ENCODE measurements around the gene TNFAIP6.
A peak's percentile ranks its signal among the peaks of the same experiment; 100 is the strongest.
"Not testable (repeated sequence)": the region's sequence is repeated elsewhere in the genome, so short reads cannot be mapped to it uniquely, and the experiment has no call there.

TNFAIP6 gene, protein sequence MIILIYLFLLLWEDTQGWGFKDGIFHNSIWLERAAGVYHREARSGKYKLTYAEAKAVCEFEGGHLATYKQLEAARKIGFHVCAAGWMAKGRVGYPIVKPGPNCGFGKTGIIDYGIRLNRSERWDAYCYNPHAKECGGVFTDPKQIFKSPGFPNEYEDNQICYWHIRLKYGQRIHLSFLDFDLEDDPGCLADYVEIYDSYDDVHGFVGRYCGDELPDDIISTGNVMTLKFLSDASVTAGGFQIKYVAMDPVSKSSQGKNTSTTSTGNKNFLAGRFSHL

DNA sequence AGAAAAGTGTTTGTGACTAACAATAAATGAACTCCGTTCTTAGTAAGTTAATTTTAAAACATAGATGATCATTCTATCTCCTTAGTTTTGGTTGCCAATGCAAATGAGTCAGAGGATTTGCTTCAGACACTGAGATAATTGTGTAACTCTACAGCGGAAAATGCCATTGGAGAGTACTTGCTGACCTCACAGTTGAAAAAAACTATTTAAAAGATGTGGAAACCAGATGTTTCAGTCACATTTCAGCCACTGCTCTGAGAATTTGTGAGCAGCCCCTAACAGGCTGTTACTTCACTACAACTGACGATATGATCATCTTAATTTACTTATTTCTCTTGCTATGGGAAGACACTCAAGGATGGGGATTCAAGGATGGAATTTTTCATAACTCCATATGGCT lies at the start of gene TNFAIP6:
Gene TNFAIP6 (plus strand): TSS at position 234 of the 400 bp plus-strand sequence. CDS start 75 bp downstream, at position 309.
- in situ Hi-C loops (cut with HindIII; ENCODE audit: low pct_ligation_motif_present, low pct_unique_long_range_greater_than_20kb, low sequenced_read_pairs), result no loop called here
- DNase-seq, result peak; percentile 82

DNA sequence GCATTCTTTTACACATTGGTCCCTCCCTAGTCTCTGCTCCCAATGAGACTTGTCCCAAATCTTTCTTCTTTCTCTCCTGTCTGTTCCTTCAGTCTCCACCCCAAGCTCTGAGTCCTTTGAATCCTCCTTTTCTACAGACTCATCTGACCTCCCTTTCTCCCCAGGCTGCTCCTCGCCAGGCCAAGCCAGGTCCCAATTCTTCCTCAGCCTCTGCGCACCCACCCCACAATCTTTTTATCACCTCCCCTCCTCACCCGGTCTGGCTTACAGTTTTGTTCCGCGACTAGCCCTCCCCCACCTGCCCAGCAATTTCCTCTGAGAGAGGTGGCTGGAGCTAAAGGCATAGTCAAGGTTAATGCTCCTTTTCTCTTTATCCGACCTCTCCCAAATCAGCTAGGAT lies 47.1 kb upstream of the TNFAIP6 start:
- DNase-seq; in situ Hi-C loops (cut with HindIII; ENCODE audit: low pct_ligation_motif_present, low pct_unique_long_range_greater_than_20kb, low sequenced_read_pairs): not testable (repeated sequence)

DNA sequence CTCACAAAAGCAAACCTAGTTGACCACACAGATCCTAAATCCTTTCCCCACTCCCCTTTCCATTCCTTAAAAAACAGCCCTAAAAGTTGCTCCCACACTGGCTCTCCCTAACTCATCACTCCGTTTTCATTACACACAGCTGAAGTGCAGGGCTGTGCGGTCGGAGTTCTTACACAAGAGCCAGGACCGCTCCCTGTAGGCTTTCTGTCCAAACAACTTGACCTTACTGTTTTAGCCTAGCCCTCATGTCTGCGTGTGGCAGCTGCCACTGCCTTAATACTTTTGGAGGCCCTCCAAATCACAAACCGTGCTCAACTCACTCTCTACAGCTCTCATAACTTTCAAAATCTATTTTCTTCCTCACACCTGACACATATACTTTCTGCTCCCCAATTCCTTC lies 45.0 kb upstream of the TNFAIP6 start:
- in situ Hi-C loops (cut with HindIII; ENCODE audit: low pct_ligation_motif_present, low pct_unique_long_range_greater_than_20kb, low sequenced_read_pairs); DNase-seq: not testable (repeated sequence)

DNA sequence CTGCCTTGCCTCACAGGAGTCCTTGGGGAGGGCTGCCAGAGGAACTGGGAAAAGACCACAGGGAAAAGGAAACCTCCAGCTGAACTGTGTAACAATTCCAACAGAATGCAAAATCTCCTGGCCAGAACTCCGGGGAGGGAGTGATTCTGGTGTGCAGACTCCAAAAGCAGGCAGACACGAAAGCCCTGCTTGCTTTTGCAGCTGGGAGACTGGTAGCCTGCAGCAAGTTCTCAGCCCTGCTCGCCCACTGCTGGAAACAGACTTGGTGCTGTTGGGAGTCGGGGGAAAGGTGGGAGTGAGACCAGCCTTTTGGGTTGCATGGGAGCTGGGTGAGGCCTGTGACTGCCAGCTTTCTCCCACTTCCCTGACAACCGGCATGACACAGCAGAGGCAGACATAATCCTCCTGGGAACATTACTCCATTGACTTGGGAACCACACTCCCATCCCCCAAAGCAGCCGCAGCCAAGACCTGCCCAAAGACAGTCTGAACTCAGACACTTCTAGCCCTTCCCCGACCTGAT lies 42.0 kb upstream of the TNFAIP6 start:
- DNase-seq, result no peak
- in situ Hi-C loops (cut with HindIII; ENCODE audit: low pct_ligation_motif_present, low pct_unique_long_range_greater_than_20kb, low sequenced_read_pairs), result no loop called here

DNA sequence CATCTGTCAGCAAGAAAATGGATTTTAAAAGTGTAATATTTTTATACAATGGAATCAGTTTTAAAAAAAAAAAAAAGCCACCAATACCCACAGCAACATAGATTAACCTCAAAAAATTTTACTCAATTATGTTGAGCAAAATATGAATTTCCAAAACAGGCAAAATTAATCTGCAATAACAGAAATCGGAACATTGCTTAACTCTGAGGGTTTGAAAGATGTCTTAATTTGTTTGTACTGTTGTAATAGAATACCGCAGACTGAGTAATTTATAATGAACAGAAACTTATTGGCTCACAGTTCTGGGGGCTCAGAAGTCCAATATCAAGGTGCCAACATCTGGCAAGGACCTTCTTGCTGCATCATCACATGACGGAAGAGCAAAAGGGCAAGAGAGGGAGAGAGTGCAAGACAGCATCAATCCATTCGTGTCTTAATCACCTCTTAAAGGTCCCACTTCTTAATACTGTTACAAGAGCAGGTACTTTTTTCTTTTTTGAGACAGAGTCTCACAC lies 31.8 kb upstream of the TNFAIP6 start:
- in situ Hi-C loops (cut with HindIII; ENCODE audit: low pct_ligation_motif_present, low pct_unique_long_range_greater_than_20kb, low sequenced_read_pairs), result no loop called here
- no peak for DNase-seq

DNA sequence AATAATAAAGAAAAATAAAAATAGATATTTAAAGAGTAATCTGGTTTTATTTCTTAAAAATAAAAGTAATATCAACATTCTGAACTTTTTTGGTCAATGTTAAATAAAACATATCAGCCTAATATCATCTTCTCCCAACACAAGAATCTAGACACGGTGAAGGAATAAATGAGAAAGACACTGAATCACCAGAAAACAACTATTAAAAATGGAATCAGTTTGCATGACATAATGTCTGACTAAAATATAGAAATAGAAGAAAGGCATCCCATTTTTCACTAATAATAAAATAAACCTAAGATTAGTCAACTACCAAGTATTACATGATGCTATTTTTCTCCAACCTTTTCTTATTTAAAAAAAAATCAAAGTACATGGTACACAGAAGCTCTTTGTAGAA lies 30.8 kb upstream of the TNFAIP6 start:
- in situ Hi-C loops (cut with HindIII; ENCODE audit: low pct_ligation_motif_present, low pct_unique_long_range_greater_than_20kb, low sequenced_read_pairs), result no loop called here
- DNase-seq, result no peak

DNA sequence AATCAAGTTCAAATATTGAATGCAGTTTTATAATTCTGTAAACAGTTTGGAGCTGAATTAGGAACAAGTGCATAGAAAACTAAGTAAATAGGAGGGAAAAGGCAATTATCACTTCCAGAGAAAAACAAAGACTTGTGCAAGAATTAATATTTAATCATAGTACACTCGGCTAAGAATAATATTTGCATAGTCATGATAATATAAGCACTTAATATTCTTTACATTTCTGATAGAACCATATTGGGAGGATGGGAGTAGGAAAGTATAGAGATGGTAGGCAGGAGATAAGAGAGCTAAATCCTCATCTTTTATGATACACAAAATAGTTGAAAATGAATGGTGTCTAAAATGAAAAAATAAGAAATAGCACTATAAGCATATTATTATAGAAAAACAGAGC lies 27.4 kb upstream of the TNFAIP6 start:
- in situ Hi-C loops (cut with HindIII; ENCODE audit: low pct_ligation_motif_present, low pct_unique_long_range_greater_than_20kb, low sequenced_read_pairs), result no loop called here
- DNase-seq, result no peak

DNA sequence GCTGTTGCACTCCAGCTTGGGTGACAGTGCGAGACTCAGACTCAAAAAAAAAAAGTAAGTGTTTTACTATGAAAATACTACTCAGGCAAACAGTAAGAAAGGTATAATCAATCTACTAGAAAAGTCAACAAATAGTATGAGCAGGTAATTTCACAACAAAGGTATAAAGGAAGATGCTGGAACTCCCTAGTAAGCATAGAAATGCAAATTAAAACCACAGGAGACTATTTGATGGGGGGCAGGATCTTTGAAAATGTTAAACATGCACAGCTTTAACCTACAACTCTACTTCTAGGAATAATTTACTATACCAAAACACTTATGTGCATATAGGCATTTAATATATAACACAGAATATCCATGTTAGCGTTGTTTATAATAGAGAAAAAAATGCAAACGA lies 24.3 kb upstream of the TNFAIP6 start:
- in situ Hi-C loops (cut with HindIII; ENCODE audit: low pct_ligation_motif_present, low pct_unique_long_range_greater_than_20kb, low sequenced_read_pairs), result no loop called here
- no peak for DNase-seq

DNA sequence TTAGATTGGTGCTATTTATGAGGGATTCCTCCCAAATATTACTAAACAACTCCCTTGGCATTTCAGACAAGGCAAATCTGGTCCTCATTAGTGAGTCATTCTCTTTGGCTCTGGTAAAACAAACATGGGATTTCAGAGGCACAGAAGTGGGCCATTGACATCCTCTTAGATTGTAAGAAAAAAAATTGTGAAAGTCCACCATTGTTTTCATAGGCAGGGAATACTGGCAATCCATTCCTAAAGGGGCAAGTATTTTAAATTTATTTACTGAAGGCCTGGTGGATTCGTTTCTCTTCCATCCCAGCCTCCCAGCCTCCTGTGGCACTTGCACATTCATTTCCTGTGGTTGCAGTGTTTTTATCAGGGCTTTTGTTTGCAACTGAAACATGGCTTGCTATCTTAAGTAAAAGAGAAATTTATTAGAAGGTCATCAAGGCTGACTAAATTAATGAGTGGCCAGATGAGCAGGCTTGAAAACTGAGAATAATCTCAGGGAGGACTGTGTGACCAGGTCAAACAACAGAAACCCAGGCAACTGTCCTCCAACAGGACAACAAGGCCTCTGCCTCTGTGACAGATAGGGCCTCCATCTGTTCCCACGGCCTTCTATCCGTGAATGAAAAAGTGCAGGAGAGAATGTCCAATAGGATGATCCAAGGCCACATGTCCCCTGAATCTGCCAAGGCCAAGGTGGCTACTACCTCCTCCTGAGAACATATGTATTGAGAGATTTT lies 23.1 kb upstream of the TNFAIP6 start:
- in situ Hi-C loops (cut with HindIII; ENCODE audit: low pct_ligation_motif_present, low pct_unique_long_range_greater_than_20kb, low sequenced_read_pairs), result no loop called here
- no peak for DNase-seq

DNA sequence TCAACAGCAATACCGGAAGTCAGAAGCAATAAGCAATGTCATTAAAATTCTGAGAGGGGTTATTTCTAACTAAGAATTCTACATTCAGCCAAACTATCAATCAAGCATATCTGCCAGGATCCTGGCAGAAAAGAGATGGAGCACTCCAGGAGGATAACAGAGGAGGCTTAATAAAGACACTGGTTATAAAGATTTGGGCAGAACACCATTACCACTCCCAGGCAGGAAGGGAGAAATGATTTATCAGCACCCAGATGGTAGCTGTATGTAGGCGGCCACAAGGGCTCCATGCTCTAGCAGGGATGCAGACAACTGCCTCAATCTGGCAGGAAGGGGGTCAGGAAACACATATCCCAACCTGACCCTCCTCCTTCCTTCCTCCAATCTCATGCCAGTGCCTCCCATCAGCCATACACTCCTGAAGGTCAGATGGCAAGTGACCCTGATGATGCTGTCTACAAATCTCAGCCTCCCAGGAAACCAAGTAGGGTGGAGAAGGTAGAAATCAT lies 20.5 kb upstream of the TNFAIP6 start:
- DNase-seq, result no peak
- in situ Hi-C loops (cut with HindIII; ENCODE audit: low pct_ligation_motif_present, low pct_unique_long_range_greater_than_20kb, low sequenced_read_pairs), result no loop called here

DNA sequence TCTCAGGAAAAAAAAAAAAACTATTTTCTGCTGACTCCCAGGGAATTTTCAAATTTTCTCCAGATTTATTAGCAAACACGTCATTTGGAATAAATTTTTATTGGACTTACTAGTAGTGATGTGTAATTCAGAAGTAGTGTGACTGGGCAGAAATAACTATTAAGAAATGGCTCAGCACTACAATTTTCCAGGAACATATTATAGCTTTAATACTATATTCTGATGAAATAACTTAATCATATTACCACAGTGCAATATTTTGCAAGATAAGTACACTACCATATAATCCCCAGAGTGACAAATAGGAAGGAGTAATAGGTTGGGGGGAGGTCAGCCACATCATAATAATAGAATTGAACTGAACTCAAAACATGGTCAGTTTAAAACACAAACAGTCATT lies 19.7 kb upstream of the TNFAIP6 start:
- in situ Hi-C loops (cut with HindIII; ENCODE audit: low pct_ligation_motif_present, low pct_unique_long_range_greater_than_20kb, low sequenced_read_pairs), result no loop called here
- no peak for DNase-seq

DNA sequence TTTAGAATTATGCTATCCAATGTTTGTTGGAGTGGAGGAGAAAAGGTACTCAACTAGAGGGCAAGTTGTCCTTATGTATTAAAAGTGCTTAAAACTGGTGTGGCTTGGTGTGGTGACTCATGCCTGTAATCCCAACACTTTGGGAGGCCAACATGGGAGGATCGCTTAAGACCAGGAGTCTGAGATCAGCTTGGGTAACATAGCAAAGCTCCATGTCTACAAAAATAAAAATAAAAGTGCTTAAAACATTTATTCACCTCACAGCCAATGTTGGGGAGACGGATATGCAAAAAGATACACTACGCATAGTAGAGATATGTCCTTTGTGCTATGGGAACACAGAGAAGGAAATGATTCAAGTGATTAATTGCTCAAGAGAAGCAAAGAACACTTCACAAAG lies 19.3 kb upstream of the TNFAIP6 start:
- no peak for DNase-seq

DNA sequence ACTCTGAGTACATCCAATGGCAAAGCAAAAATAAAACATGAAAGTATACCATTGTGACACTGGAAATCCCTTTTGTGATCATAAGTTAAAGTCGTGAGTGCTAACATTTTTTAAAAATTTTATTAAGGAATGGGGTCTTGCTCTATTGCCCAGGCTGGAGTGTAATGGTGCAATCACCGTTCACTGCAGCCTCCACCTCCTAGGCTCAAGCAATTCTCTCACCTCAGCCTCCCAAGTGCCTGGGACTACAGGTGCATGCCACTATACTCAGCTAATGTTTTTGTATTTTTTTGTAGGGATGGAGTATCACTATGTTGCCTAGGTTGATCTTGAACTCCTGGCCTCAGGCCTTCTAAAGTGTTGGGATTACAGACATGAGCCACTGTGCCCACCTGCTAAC lies 14.3 kb upstream of the TNFAIP6 start:
- in situ Hi-C loops (cut with HindIII; ENCODE audit: low pct_ligation_motif_present, low pct_unique_long_range_greater_than_20kb, low sequenced_read_pairs), result no loop called here
- no peak for DNase-seq

More for the DNA sequence above, 19.3 kb upstream of the TNFAIP6 start:
- in situ Hi-C loops (cut with HindIII; ENCODE audit: low pct_ligation_motif_present, low pct_unique_long_range_greater_than_20kb, low sequenced_read_pairs), result no loop called here

DNA sequence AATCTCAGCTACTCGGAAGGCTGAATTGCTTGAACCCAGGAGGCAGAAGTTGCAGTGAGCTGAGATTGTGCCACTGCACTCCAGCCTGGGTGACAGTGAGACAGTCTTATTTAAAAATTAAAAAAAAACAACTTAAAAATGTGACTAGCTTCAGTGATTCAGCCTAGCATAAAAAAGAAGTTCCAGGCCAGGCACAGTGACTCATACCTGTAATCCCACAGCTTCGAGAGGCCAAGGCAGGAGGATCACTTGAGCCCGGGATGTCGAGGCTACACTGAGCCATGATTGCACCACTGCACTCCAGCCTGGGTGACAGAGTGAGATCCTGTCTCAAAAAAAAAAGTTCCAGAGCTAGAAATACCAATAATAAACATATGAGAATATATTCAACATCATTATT lies 13.2 kb upstream of the TNFAIP6 start:
- DNase-seq; in situ Hi-C loops (cut with HindIII; ENCODE audit: low pct_ligation_motif_present, low pct_unique_long_range_greater_than_20kb, low sequenced_read_pairs): not testable (repeated sequence)

DNA sequence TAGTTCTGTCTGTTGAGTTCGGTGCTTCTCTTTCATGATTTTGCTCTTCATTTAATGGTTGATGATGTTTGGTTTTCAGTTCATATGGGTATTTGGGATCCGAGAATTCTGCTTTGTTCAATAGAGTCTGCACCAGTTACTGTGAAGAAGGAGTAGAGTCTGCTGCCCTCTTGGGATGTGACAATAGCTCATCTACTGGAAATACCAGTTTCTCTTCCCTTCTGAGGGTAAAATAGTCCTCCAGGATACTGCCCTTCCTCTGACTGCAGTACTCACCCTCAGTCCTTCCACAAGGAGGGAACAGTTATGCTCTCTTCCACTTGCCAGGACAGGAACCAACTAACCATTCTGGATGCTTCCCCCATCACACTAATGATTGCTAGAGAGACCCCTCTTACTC lies 12.5 kb upstream of the TNFAIP6 start:
- in situ Hi-C loops (cut with HindIII; ENCODE audit: low pct_ligation_motif_present, low pct_unique_long_range_greater_than_20kb, low sequenced_read_pairs), result no loop called here
- no peak for DNase-seq

DNA sequence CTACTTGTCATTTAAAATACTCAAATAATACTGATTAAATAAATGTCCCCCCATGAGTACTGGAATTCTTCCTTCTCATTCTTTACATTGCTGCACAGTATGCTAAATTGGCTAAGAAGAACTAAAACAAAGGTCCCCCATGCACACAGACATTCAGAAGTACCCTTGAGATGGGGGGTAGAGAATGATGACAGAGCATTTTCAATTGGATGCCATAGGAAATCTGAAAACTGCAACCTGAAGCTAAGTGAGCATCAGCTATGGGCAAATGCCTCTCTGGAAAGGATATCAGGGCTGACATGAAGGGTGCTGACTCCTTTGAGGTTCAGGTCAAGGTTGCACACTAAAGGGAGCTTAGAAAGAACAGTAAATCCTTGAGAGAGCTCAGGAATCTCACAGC lies 10.1 kb upstream of the TNFAIP6 start:
- in situ Hi-C loops (cut with HindIII; ENCODE audit: low pct_ligation_motif_present, low pct_unique_long_range_greater_than_20kb, low sequenced_read_pairs), result no loop called here
- no peak for DNase-seq

DNA sequence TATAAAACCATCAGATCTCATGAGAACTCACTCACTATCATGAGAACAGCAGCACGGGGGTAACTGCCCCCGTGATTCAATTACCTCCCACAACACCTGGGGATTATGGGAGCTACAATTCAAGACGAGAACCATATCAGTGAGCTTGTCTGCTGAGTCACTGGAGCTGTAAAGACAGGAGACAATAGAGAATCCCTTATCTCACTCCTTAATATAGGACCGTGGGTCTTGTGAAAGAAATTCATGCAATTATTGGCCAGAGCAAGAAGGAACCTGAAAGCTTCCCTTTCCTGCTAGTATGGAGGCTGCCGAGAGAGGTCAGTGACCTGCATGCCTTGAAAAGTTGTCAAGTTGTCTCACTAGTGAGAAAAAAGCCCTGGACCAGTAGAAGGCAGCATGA lies 9.5 kb upstream of the TNFAIP6 start:
- no peak for DNase-seq
- in situ Hi-C loops (cut with HindIII; ENCODE audit: low pct_ligation_motif_present, low pct_unique_long_range_greater_than_20kb, low sequenced_read_pairs), result no loop called here

DNA sequence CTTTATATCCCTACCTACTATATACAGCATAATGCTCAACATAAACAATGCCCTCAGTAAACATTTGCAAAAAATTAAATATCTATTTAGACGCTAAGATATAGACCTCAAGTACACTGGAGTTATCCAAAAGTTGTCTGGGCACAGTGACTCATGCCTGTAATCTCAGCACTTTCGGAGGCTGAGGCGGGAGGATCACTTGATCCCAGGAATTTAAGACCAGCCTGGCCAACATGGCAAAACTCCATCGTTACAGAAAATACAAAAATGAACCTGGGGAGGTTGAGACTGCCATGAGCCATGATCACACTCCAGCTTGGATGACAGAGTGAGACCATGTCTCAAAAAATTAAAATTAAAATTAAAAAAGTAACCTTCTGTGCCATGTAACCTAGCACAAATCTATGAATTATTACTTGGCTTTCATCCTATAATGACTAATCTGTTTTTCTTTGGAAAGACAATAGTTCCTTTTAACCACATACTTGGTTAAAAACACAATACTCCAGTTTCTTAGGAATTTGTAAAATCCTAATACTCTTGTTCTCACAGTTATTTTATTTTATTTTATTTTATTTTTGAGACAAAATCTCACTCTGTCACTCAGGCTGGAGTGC lies 6.7 kb upstream of the TNFAIP6 start:
- DNase-seq, result no peak
- in situ Hi-C loops (cut with HindIII; ENCODE audit: low pct_ligation_motif_present, low pct_unique_long_range_greater_than_20kb, low sequenced_read_pairs), result no loop called here

DNA sequence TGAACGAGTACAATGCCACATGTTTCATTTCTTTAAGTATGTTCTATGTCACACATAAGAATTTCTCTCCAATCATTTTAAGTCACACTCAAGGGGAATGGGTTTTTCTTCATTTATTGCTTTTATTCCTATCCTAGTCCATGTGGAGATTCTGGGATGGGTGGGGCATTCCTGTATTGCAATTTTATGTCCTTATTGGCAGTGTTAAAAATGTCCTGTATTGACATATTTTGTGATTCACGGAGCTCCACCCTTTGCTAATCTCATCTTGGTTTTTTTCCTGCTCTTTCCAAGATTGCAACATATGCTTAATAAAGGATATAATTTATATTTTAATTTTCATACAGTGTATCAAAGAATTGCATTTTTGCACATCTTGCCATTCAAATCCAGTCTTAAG lies 3.4 kb upstream of the TNFAIP6 start:
- in situ Hi-C loops (cut with HindIII; ENCODE audit: low pct_ligation_motif_present, low pct_unique_long_range_greater_than_20kb, low sequenced_read_pairs), result no loop called here
- no peak for DNase-seq
